Activated T-helper 2 cell treated with anti-CD3 and anti-CD28 coated beads, Interferon-gamma antibody, Interleukin-2, Interleukin-4, amounts not matched to agents 10 μg/mL and 5 μg/mL and 100 μg/mL, durations not matched to agents 14 hours and 24 hours and 36 hours (primary cell): ENCODE results near the gene SEMA3F. TPM values are rescaled to one million over a fixed set of nuclear protein-coding genes. Genes with fewer than 3 reads are reported as not detected.
A peak's percentile ranks its signal among the peaks of the same experiment; 100 is the strongest.
"Not testable (repeated sequence)": the region's sequence is repeated elsewhere in the genome, so short reads cannot be mapped to it uniquely, and the experiment has no call there.

Experiments used
- DNase-seq: peaks from one replicate; pipeline ENCODE4 v3.0.0; 2021; ENCODE audit warnings: low spot score
- H3K27ac Mint-ChIP-seq: one replicate; pipeline ENCODE4 v1.8.0; 2021; ENCODE audit warnings: mixed read lengths
- H3K27me3 Mint-ChIP-seq: one replicate; pipeline ENCODE4 v1.8.0; 2021; ENCODE audit warnings: low read depth, mixed read lengths
- H3K36me3 Mint-ChIP-seq: one replicate; pipeline ENCODE4 v1.8.0; 2021; ENCODE audit warnings: low read depth, mixed read lengths
- H3K4me1 Mint-ChIP-seq: one replicate; pipeline ENCODE4 v1.8.0; 2021; ENCODE audit warnings: low read depth, mixed read lengths
- H3K4me3 Mint-ChIP-seq: one replicate; pipeline ENCODE4 v1.8.0; 2021; ENCODE audit warnings: low read depth, mild to moderate bottlenecking, moderate library complexity, mixed read lengths
- H3K9me3 Mint-ChIP-seq: one replicate; pipeline ENCODE4 v1.8.0; 2021; ENCODE audit warnings: mixed read lengths
- intact Hi-C: fragments of 100-400 bp; cut with micrococcal nuclease; formaldehyde crosslinking; loops from one replicate; pipeline ENCODE4 v1.15.1; 2023
- total RNA-seq: library from RNA; stranded (reverse); gene quantifications from 2 replicates; pipeline ENCODE4 v1.2.3, GENCODE V29; 2022

The SEMA3F gene
- total RNA-seq, 1 donor from 2014 or later: 0.21 TPM

DNA sequence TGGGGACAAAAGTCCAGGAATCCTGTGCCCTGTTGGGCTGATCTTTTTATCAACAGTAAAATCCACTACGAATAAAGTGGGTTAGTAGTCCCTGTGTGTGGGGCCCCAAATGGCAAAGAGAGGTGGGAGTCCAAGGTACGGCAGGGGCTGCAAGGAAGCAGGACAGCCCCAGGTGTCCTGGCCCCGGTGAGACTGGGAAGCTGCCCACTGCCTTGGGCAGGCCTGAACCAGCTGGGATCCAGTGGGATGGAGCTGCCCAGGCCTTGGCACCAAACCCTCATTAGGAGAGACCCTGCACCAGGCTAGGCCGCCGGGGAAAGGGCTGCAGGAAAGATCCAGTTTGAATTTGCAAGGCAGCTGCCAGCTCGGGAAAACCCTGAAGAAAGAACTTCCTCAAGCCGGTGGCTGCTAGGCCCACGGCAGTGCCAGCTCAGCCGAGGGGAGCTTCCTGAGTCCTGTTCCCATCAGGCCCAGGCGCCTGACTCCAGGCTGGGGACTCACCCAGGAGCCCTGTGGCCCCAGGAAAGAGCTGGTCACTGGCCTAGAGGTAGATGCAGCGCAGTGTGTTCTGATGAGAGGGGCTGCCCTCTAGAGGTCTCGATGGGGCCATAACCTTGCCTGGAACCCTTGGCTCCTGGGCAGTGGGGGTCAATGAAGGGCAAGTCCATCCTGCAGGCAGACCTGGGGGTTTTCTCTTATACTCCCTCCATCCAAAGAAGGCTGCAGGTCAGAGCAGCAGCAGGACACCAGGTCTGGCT is 66.5 kb downstream of the SEMA3F start:
- Mint-ChIP-seq H3K27me3 (peaks cover 7% of the 10 kb centered on the region), H3K27ac (no peak overlapping the region), H3K36me3 (no peaks in the 10 kb centered on the region), H3K4me3 (no peak overlapping the region), H3K9me3 (no peaks in the 10 kb centered on the region), H3K4me1 (peaks cover 7% of the 10 kb centered on the region)
- intact Hi-C loops: no loop called here
- DNase-seq: no peak

- intact Hi-C loops: no loop called here
- no peak for DNase-seq
- no peak overlapping the region for H3K4me3 Mint-ChIP-seq
- H3K27me3 Mint-ChIP-seq: peaks cover 7% of the 10 kb centered on the region
- H3K4me1 Mint-ChIP-seq: peaks cover 10% of the 10 kb centered on the region
- H3K27ac Mint-ChIP-seq: no peak overlapping the region
- H3K9me3 Mint-ChIP-seq: no peaks in the 10 kb centered on the region
- H3K36me3 Mint-ChIP-seq: no peaks in the 10 kb centered on the region
Observed at GRCh38 chr3:50222169-50222528, 67.0 kb downstream of the SEMA3F start.

DNA sequence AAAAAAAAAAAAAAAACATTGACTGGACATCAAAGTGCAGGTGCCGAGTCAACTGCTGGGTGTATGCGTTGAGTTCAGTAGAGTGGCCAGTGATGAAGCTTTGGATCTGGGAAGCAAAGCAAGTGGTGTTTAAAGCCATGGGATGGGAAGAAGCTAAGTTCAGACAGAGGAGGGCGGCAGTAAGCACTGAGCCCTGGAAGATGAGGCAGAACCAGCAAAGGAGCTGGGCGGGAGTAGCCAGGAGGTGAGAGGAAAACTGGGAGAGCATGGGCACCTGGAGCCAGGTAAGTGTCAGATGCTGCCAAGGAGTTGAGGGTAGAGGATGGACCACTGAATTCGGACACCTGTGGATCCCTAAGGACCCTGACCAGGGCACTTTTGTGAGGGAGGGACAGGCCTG is 69.5 kb downstream of the SEMA3F start:
- Mint-ChIP-seq H3K27me3 (peaks cover 7% of the 10 kb centered on the region), H3K4me3 (no peak overlapping the region), H3K36me3 (no peaks in the 10 kb centered on the region), H3K27ac (no peak overlapping the region), H3K9me3 (no peaks in the 10 kb centered on the region), H3K4me1 (peaks cover 17% of the 10 kb centered on the region)
- no peak for DNase-seq
- intact Hi-C loops: no loop called here

DNA sequence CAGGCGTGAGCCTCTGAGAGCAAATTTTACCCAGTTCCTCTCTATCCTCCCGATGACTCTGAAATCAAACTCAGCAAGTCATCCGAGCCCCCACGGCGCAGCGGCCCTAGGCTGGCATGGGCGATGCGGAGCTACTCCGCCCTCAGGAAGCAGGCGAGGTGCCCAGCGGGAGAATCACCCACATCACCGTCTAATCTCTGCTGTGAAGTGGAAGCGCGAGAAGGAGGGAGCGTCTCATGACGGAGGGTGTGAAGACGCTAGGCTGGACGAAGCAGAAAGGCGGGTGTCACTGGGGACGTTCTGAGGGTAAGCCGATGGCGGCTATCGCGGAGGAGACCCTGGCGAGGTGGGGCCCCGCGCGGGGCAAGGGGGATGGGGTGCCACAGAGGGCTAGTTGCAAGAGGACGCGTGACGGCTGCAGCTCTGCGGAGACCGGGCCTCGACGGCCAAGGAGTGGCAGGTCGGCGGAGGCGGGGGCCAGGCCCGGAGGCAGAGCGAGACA is 71.8 kb downstream of the SEMA3F start:
- H3K4me3 Mint-ChIP-seq: peak overlapping the region; percentile 89
- H3K27me3 Mint-ChIP-seq: peaks cover 7% of the 10 kb centered on the region
- DNase-seq: no peak
- intact Hi-C loops: loop anchor here (1.0 kb wide), 6 partner anchors 11 to 106 kb away; no protein-coding TSS in a partner anchor
- peaks cover 17% of the 10 kb centered on the region for H3K4me1 Mint-ChIP-seq
- H3K36me3 Mint-ChIP-seq: peaks cover 2% of the 10 kb centered on the region
- no peaks in the 10 kb centered on the region for H3K9me3 Mint-ChIP-seq
- H3K27ac Mint-ChIP-seq: peak overlapping the region; percentile 87

GRCh38 chr3:50227390-50228183 is 72.5 kb downstream of the SEMA3F start:
- H3K27ac Mint-ChIP-seq: peak overlapping the region; percentile 78
- H3K36me3 Mint-ChIP-seq: peaks cover 2% of the 10 kb centered on the region
- DNase-seq: peak; percentile 90
- H3K4me3 Mint-ChIP-seq: peak overlapping the region; percentile 89
- peaks cover 17% of the 10 kb centered on the region for H3K4me1 Mint-ChIP-seq
- no peaks in the 10 kb centered on the region for H3K9me3 Mint-ChIP-seq
- intact Hi-C loops: loop anchor here (1.0 kb wide), 4 partner anchors 11 to 46 kb away; no protein-coding TSS in a partner anchor
- peaks cover 7% of the 10 kb centered on the region for H3K27me3 Mint-ChIP-seq

DNA sequence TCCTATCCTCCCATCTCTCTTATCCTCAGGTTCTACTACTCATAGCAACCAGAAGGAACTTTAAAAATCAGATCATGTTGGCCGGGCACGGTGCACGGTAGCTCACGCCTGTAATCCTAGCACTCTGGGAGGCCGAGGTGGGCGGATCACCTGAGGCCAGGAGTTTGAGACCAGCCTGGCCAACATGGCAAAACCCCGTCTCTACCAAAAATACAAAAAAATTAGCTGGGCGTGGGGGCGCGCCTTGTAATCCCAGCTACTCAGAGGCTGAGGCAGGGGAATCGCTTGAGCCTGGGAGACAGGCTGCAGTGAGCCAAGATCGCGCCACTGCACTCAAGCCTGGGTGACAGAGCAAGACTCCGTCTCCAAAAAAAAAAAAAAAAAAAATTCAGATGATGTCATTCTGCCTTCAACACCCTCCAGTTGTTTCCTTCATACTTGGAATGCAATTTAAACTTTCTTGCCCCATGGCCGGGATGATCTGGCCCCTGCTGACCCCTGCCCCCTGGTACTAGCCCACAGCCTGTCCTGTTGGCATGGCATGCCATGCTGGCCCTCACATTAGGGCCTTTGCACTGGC is 73.2 kb downstream of the SEMA3F start:
- H3K36me3 Mint-ChIP-seq, H3K27me3 Mint-ChIP-seq, intact Hi-C loops, DNase-seq, H3K9me3 Mint-ChIP-seq: not testable (repeated sequence)
- Mint-ChIP-seq H3K27ac (peak overlapping the region; percentile 78), H3K4me1 (peaks cover 17% of the 10 kb centered on the region), H3K4me3 (peak overlapping the region; percentile 88)

DNA sequence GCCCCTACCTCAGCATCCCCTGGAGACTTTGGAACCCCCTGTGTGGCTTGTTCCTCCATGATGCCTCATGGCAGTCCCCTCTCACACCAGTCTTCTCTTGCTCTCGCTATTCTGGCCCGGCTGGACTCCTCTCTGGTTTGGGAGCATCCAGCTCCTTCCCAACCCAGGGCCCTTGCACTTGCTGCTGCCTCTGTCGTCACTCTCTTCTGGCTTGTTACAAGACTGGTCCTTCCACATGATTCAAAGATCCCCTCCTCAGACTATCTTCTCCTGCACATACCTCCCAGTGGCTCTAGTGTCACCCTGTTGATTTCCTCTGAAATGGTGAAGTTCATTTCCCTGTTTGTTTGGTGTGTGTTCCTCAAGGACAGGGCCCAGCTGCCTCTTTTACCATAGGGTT is 74.4 kb downstream of the SEMA3F start:
- Mint-ChIP-seq H3K36me3 (peaks cover 2% of the 10 kb centered on the region), H3K9me3 (no peaks in the 10 kb centered on the region), H3K4me3 (peak overlapping the region; percentile 23), H3K4me1 (peaks cover 17% of the 10 kb centered on the region), H3K27ac (no peak overlapping the region), H3K27me3 (peaks cover 2% of the 10 kb centered on the region)
- DNase-seq: no peak
- intact Hi-C loops: no loop called here

GRCh38 chr3:50230104-50230793 is 75.1 kb downstream of the SEMA3F start:
- Mint-ChIP-seq H3K4me1 (peaks cover 17% of the 10 kb centered on the region), H3K27ac (no peak overlapping the region), H3K9me3 (no peaks in the 10 kb centered on the region), H3K36me3 (peaks cover 2% of the 10 kb centered on the region), H3K27me3 (no peaks in the 10 kb centered on the region), H3K4me3 (no peak overlapping the region)
- DNase-seq: no peak
- intact Hi-C loops: no loop called here

- H3K4me1 Mint-ChIP-seq: peaks cover 18% of the 10 kb centered on the region
- DNase-seq: no peak
- H3K27ac Mint-ChIP-seq: no peak overlapping the region
- intact Hi-C loops: no loop called here
- H3K36me3 Mint-ChIP-seq: peaks cover 2% of the 10 kb centered on the region
- no peaks in the 10 kb centered on the region for H3K27me3 Mint-ChIP-seq
- H3K9me3 Mint-ChIP-seq: no peaks in the 10 kb centered on the region
- H3K4me3 Mint-ChIP-seq: no peak overlapping the region
Observed at GRCh38 chr3:50230794-50231125, 75.6 kb downstream of the SEMA3F start.

- Mint-ChIP-seq H3K9me3 (no peaks in the 10 kb centered on the region), H3K27ac (no peak overlapping the region), H3K4me1 (peaks cover 14% of the 10 kb centered on the region), H3K27me3 (no peaks in the 10 kb centered on the region), H3K36me3 (peaks cover 5% of the 10 kb centered on the region), H3K4me3 (no peak overlapping the region)
- no peak for DNase-seq
- intact Hi-C loops: no loop called here
Observed at GRCh38 chr3:50231581-50231980, 76.5 kb downstream of the SEMA3F start.

GRCh38 chr3:50232303-50232702 is 77.2 kb downstream of the SEMA3F start:
- Mint-ChIP-seq H3K4me3 (no peak overlapping the region), H3K4me1 (peaks cover 11% of the 10 kb centered on the region), H3K9me3 (no peaks in the 10 kb centered on the region), H3K36me3 (peaks cover 12% of the 10 kb centered on the region), H3K27ac (no peak overlapping the region), H3K27me3 (no peaks in the 10 kb centered on the region)
- no peak for DNase-seq
- intact Hi-C loops: no loop called here

DNA sequence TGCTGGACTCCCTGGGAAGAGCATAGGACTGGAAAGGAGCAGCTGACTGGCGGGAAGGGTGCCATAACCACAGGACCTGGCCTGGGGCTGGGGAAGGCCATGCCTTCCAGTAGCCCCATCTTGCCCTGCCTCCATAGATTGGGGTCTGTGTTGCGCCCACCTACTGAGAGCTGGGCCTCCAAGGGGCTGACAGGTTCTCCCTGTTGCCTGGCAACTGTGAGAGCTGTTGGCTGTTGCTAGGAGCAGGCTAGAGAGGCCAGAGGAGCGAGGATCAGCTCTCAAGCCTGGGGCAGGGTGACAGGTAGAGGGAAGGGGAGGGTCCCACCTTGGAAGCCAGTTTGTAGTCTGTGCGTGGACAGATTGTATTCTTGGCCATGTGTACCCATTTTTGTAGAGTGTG is 78.1 kb downstream of the SEMA3F start:
- peaks cover 11% of the 10 kb centered on the region for H3K4me1 Mint-ChIP-seq
- intact Hi-C loops: no loop called here
- H3K4me3 Mint-ChIP-seq: no peak overlapping the region
- no peak for DNase-seq
- H3K27ac Mint-ChIP-seq: no peak overlapping the region
- H3K9me3 Mint-ChIP-seq: no peaks in the 10 kb centered on the region
- no peaks in the 10 kb centered on the region for H3K27me3 Mint-ChIP-seq
- H3K36me3 Mint-ChIP-seq: peaks cover 18% of the 10 kb centered on the region
